Activated CD4-positive, alpha-beta T cell treated with anti-CD3 and anti-CD28 coated beads, Interleukin-2, amount 50 U/mL, for 1 hour (primary cell): ENCODE data around the gene SPATA6L.

Experiments
- DNase-seq: peaks from one replicate; pipeline ENCODE4 v3.0.0-alpha.2; 2020

The SPATA6L gene

GRCh38 chr9:4548811-4549725 is 117.2 kb downstream of the SPATA6L start:
- DNase-seq, result no peak
